Right hindlimb (tissue), 1 donor: Measurements from ENCODE around the gene TFDP1.

Experiments
- DNase-seq: peaks from one replicate; pipeline ENCODE4 v3.0.0-alpha.2; 2018

Gene TFDP1

GRCh38 chr13:113669231-113669754 lies 84.7 kb downstream of the TFDP1 start:
- DNase-seq, result no peak

- no peak for DNase-seq
These were observed 85.3 kb downstream of the TFDP1 start for GRCh38 chr13:113669755-113670341.

GRCh38 chr13:113670541-113670940 lies 86.0 kb downstream of the TFDP1 start:
- no peak for DNase-seq

GRCh38 chr13:113671066-113672001 lies 86.8 kb downstream of the TFDP1 start:
- DNase-seq, result no peak

GRCh38 chr13:113672002-113672651 lies 87.6 kb downstream of the TFDP1 start:
- DNase-seq, result no peak
